ENCODE results near the gene RIT2. TPM values are rescaled to one million over a fixed set of nuclear protein-coding genes. Genes with fewer than 3 reads are reported as not detected.

Gene RIT2
- total RNA-seq, 1 experiment from 2014 or later, result 1.5 TPM

DNA sequence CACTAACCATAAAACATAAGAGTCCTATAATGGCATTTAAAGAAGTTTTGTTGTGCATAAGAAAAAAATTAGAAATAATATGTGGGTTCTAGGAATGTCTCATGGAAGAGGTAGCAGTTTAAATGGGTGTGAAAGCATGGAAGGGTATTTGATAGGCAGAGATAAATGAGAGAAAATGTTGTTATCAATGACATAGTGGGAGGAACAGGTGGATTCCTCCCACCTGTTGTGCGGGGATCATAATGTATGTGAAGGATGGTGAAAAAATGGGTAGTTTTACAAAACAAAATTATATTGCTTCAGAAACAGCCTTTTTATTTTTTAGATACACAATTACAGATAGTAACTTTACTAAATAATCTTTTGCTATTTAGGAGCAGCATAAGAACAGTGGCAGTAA, 41.7 kb downstream of the RIT2 start:
- Mint-ChIP-seq H3K27me3 (ENCODE audit: low read depth) (no peaks in the 10 kb centered on the region), H3K9me3 (peaks cover 5% of the 10 kb centered on the region), H3K4me3 (no peak overlapping the region), H3K4me1 (peaks cover 32% of the 10 kb centered on the region), H3K36me3 (no peaks in the 10 kb centered on the region), H3K27ac (no peak overlapping the region)
- TF ChIP-seq NR3C1 (CRISPR knock-in tag; conservative IDR thresholded peaks at IDR 0.05; ENCODE audit: low read depth), result no peak
- TF ChIP-seq ATF1 (CRISPR knock-in tag; IDR thresholded peaks at IDR 0.05), result no peak
- TF ChIP-seq CBFB (CRISPR knock-in tag; IDR thresholded peaks at IDR 0.05; ENCODE audit: low read depth), result no peak
- no peak for TF ChIP-seq NFATC4 (CRISPR knock-in tag; IDR thresholded peaks at IDR 0.05)
- no peak for TF ChIP-seq FOXP1 (CRISPR knock-in tag; IDR thresholded peaks at IDR 0.05; ENCODE audit: borderline replicate concordance)
- no peak for TF ChIP-seq NFYB (CRISPR knock-in tag; conservative IDR thresholded peaks at IDR 0.05; ENCODE audit: low read depth)
- no peak for TF ChIP-seq TP53 (CRISPR knock-in tag; IDR thresholded peaks at IDR 0.05)
- TF ChIP-seq, protein P1, sequence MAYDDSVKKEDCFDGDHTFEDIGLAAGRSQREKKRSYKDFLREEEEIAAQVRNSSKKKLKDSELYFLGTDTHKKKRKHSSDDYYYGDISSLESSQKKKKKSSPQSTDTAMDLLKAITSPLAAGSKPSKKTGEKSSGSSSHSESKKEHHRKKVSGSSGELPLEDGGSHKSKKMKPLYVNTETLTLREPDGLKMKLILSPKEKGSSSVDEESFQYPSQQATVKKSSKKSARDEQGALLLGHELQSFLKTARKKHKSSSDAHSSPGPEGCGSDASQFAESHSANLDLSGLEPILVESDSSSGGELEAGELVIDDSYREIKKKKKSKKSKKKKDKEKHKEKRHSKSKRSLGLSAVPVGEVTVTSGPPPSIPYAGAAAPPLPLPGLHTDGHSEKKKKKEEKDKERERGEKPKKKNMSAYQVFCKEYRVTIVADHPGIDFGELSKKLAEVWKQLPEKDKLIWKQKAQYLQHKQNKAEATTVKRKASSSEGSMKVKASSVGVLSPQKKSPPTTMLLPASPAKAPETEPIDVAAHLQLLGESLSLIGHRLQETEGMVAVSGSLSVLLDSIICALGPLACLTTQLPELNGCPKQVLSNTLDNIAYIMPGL (CRISPR knock-in tag; IDR thresholded peaks at IDR 0.05), result no peak
- TF ChIP-seq, protein P2, sequence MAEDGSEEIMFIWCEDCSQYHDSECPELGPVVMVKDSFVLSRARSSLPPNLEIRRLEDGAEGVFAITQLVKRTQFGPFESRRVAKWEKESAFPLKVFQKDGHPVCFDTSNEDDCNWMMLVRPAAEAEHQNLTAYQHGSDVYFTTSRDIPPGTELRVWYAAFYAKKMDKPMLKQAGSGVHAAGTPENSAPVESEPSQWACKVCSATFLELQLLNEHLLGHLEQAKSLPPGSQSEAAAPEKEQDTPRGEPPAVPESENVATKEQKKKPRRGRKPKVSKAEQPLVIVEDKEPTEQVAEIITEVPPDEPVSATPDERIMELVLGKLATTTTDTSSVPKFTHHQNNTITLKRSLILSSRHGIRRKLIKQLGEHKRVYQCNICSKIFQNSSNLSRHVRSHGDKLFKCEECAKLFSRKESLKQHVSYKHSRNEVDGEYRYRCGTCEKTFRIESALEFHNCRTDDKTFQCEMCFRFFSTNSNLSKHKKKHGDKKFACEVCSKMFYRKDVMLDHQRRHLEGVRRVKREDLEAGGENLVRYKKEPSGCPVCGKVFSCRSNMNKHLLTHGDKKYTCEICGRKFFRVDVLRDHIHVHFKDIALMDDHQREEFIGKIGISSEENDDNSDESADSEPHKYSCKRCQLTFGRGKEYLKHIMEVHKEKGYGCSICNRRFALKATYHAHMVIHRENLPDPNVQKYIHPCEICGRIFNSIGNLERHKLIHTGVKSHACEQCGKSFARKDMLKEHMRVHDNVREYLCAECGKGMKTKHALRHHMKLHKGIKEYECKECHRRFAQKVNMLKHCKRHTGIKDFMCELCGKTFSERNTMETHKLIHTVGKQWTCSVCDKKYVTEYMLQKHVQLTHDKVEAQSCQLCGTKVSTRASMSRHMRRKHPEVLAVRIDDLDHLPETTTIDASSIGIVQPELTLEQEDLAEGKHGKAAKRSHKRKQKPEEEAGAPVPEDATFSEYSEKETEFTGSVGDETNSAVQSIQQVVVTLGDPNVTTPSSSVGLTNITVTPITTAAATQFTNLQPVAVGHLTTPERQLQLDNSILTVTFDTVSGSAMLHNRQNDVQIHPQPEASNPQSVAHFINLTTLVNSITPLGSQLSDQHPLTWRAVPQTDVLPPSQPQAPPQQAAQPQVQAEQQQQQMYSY (CRISPR knock-in tag; IDR thresholded peaks at IDR 0.05), result no peak
- ChIA-PET CTCF (no interaction called here), POLR2A (no interaction called here)
- DNase-seq (ENCODE audit: low spot score) (no peak), ATAC-seq (no peak)

GRCh38 chr18:43068781-43069180, 46.7 kb downstream of the RIT2 start:
- Mint-ChIP-seq H3K4me1 (peaks cover 42% of the 10 kb centered on the region), H3K4me3 (no peak overlapping the region), H3K36me3 (peaks cover 3% of the 10 kb centered on the region; the same call in 1 of the 2 replicates), H3K27ac (no peak overlapping the region), H3K9me3 (peaks cover 4% of the 10 kb centered on the region), H3K27me3 (ENCODE audit: low read depth) (no peaks in the 10 kb centered on the region)
- CTCF ChIA-PET, result interaction anchor here (1.0 to 1.1 kb wide), 3 partner anchors 433 to 499 kb away, joined by 3 to 4 read pairs (median 3); no protein-coding TSS in a partner anchor
- POLR2A ChIA-PET, result no interaction called here
- TF ChIP-seq CREM (CRISPR knock-in tag; IDR thresholded peaks at IDR 0.05), result no peak
- TF ChIP-seq GRHL2 (CRISPR knock-in tag; IDR thresholded peaks at IDR 0.05; ENCODE audit: insufficient replicate concordance, severe bottlenecking), result no peak
- no peak for TF ChIP-seq ZNF317 (CRISPR knock-in tag; IDR thresholded peaks at IDR 0.05; ENCODE audit: borderline replicate concordance, low read depth)
- ATAC-seq, result no peak
- no peak for DNase-seq (ENCODE audit: low spot score)

DNA sequence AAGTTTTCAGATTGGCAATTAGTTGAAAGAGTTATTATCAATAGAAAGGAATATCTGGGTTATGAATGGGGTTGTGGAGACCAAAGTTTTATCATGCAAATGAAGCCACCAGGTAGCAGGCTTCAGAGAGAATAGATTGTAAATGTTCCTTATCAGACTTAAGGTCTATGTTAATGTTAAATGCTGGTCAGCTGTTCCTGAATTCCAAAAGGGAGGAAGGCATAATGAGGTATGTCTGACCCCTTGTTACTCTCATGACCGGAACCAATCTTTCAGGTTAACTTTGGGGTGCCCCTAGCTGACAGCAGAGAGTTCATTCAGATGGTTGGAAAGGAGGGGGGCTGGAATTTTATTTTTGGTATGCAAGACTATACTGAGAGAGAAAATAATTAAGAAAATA, 47.9 kb downstream of the RIT2 start:
- TF ChIP-seq ATF3 (CRISPR knock-in tag; conservative IDR thresholded peaks at IDR 0.05) (no peak), TEAD1 (CRISPR knock-in tag; IDR thresholded peaks at IDR 0.05) (0 out of 2 replicates have a peak, but pooled peaks have one; percentile 25), USF2 (CRISPR knock-in tag; IDR thresholded peaks at IDR 0.05) (0 out of 2 replicates have a peak, but pooled peaks have one; percentile 11)
- DNase-seq (ENCODE audit: low spot score) (no peak), ATAC-seq (peak; percentile 64; the same call in 1 of the 2 replicates)
- peak overlapping the region; percentile 43; the same call in 1 of the 2 replicates for H3K27ac Mint-ChIP-seq
- peak overlapping the region; percentile 3; the same call in 1 of the 2 replicates for H3K4me3 Mint-ChIP-seq
- POLR2A ChIA-PET, result no interaction called here
- CTCF ChIA-PET, result interaction anchor here (1.1 kb wide), 1 partner anchor 471 kb away, joined by 3 read pairs; no protein-coding TSS in a partner anchor
- peaks cover 3% of the 10 kb centered on the region; the same call in 1 of the 2 replicates for H3K36me3 Mint-ChIP-seq
- H3K9me3 Mint-ChIP-seq, result peaks cover 4% of the 10 kb centered on the region
- H3K27me3 Mint-ChIP-seq (ENCODE audit: low read depth), result no peaks in the 10 kb centered on the region
- H3K4me1 Mint-ChIP-seq, result peaks cover 37% of the 10 kb centered on the region

Data from WTC11 (cell line).